ENCODE measurements around the gene MYG1.

GRCh38 chr12:53306826-53307225 is 7.3 kb downstream of the MYG1 start:
- TF ChIP-seq EP300 (IDR thresholded peaks at IDR 0.05) (no peak), CTCF (IDR thresholded peaks at IDR 0.05) (no peak), POLR2A (IDR thresholded peaks at IDR 0.05) (no peak)

Measured in ovary (tissue), 3 donors.